GM18520 (cell line): ENCODE results near the gene NGRN.

Experiments
- ATAC-seq: cut with Tn5 transposase; IDR thresholded peaks from one replicate; pipeline ENCODE4 v1.9.1; 2021; ENCODE audit not compliant: unreplicated experiment

Gene NGRN

DNA sequence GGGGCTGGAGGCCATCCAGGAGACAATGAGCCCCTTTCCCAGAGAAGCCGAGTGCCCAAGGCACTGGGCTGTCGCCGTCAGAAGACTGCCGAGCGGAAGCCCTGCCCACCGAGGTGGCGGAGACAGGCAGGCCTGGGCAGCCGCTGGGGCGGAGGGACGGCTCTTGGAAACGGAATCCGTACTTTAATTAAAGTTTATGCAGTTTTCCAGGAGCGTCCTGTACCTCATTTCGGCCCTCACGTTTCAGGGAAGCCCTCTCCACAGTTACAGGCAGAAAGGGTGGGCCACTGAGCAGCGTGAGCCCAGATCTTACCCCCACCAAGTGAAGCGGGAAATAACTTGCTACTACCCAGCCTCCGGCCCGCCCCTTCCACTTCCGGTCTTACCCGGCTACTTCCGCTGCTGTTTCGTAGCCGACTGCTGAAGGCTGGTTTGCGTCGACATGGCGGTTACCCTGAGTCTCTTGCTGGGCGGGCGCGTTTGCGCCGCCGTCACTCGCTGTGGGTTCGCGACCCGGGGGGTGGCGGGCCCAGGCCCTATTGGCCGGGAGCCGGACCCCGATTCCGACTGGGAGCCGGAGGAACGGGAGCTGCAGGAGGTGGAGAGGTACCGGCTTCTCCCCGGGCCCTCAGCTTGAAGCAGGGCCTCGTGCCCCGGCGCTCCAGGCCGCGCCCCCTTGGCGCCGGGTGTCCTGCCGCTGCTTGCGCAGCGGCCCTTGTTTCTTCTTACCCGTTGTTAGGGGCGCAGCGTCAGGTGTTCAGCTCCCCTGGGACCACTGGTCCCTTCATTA lies at the start of gene NGRN:
NGRN (plus strand) TSS at position 402 of the 790 bp plus-strand sequence; CDS start at position 443, 41 bp downstream.
- ATAC-seq, result peak; percentile 83

GRCh38 chr15:90217671-90218394 lies 47.6 kb upstream of the NGRN start:
- ATAC-seq, result no peak

- no peak for ATAC-seq
Measured at GRCh38 chr15:90219421-90220141, 45.9 kb upstream of the NGRN start.

- no peak for ATAC-seq
Measured at GRCh38 chr15:90221246-90221900, 44.1 kb upstream of the NGRN start.

GRCh38 chr15:90222547-90222946 lies 42.9 kb upstream of the NGRN start:
- no peak for ATAC-seq

- ATAC-seq, result no peak
Measured at GRCh38 chr15:90223441-90224165, 41.9 kb upstream of the NGRN start.

- no peak for ATAC-seq
Measured at GRCh38 chr15:90225047-90225446, 40.4 kb upstream of the NGRN start.

- ATAC-seq, result no peak
Measured at GRCh38 chr15:90225504-90226234, 39.8 kb upstream of the NGRN start.

DNA sequence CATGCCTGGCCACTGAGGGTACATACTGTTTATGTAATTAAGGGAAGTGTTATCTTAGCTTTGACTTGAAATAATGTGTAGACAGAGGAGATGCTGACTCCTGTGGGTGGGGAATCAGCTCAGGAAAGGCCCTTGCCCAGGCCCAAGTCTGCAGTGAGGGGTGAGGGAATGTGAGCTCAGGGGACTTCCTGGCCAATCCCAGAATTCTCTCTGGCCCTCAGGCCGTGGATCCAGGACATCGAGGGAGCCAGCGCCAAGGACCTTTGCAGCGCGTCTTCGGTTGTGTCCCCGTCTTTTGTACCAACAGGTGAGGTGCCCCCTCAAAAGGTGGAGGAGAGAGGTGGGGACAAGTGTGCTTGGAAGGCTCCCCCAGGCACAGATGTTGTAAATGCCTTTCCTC lies 38.1 kb upstream of the NGRN start:
- no peak for ATAC-seq

- ATAC-seq, result no peak
Measured at GRCh38 chr15:90227816-90228772, 37.4 kb upstream of the NGRN start.

GRCh38 chr15:90228960-90229359 lies 36.5 kb upstream of the NGRN start:
- ATAC-seq, result no peak

- no peak for ATAC-seq
Measured at GRCh38 chr15:90230071-90230494, 35.4 kb upstream of the NGRN start.

DNA sequence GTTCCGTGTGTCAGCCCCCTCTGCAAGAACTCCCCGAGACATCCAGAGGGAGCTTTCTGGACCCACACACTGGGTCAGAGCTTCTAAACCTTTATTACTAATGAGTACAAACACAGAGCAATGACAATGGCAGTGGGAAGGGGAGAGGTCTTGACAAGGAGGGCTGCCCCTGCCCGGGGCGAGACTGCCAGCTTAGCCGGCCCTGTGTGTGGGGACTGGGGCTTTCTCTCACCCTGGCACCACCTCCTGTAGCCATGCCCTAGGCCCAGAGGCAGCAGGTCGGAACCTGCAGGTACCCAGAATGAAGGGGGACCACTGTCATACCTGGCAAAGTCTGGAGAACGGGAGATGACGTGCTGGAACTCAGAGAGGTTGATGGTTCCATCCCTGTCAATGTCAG lies 34.9 kb upstream of the NGRN start:
- no peak for ATAC-seq

DNA sequence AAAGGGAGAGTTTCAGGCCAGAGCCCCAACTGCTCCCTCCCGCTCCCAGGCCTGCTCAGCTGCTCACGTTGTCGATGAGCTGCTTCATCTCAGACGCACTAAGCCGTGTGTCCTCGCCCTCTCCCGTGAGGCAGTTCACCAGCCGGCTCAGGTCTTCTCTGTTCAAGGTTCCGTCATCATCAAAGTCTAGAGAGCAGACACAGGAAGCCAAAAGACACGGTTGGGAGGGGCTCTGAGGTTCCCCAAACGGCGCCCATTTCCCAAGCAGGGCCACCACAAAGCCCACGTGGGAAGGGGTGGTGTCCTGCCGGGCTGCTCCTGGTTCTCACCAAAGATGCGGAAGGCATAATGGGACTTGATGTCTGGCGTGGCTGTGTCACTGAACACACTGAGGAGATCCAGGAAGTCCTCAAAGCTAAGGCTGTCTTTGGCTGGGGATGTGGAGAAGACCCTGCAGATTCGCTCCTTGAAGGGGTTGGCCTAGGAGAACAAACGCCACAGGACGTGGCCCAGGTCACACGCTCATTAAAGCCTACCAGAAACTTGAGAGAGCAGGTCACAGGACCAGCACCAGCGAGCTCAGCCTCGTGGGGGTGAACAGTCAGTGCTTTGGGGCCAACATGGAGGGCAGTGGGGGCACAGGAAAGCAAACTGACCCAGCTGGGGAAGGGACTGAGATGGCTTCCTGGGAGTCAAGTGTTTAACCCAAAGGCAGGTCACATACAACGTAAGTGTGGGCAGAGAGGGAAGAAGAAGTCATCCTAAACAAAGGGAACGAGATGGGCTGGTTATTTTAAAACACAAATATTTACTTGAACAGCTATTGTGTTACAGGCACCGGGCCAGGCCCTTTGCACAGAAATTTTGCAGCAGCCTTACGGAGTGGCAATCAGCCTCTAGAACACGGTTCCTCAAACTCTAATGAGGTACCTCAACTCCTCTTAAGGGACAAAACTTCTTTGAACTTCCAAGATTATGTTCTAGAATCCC lies 34.1 kb upstream of the NGRN start:
- ATAC-seq, result no peak

- ATAC-seq, result no peak
Measured at GRCh38 chr15:90232196-90232595, 33.3 kb upstream of the NGRN start.

GRCh38 chr15:90232941-90233386 lies 32.5 kb upstream of the NGRN start:
- ATAC-seq, result no peak

- peak; percentile 76 for ATAC-seq
Measured at GRCh38 chr15:90233387-90234095, 31.9 kb upstream of the NGRN start, which contains the start of gene CIB1. Gene CIB1, minus strand, starts transcription at chr15:90233941. Its CDS starts 56 bp downstream, at chr15:90233885.
